Heart right ventricle (tissue), 16 donors: Measurements from ENCODE around the gene XAGE3. TPM values are rescaled to one million over a fixed set of nuclear protein-coding genes. Genes with fewer than 3 reads are reported as not detected.
"Not testable (repeated sequence)": the region's sequence is repeated elsewhere in the genome, so short reads cannot be mapped to it uniquely, and the experiment has no call there.

ENCODE experiments used
- ATAC-seq, 8 donors: fragments of 200-7000 bp; cut with Tn5 transposase; one replicate each; pipeline ENCODE4 v1.9.1; 2020; ENCODE audit warnings: mild to moderate bottlenecking in 8 of 8, moderate library complexity in 8 of 8, moderate number of reproducible peaks in 1 of 8
- DNase-seq, 2 donors: peaks; one replicate each; pipeline ENCODE4 v3.0.0-alpha.2; 2020
- H3K27ac ChIP-seq, 10 donors: fragments of 200-600 bp; sonication (generic) in 2 of 10; one replicate each; pipeline versions ENCODE4 v1.5.0 to v1.8.0; 2020 to 2022; ENCODE audit warnings: mild to moderate bottlenecking in 3 of 10
- H3K27me3 ChIP-seq, 7 donors: fragments of 200-600 bp; one replicate each; pipeline ENCODE4 v1.8.0; 2021 to 2022; ENCODE audit warnings: mild to moderate bottlenecking in 2 of 7
- H3K36me3 ChIP-seq, 9 donors: fragments of 200-600 bp; sonication (generic) in 1 of 9; one replicate each; pipeline versions ENCODE4 v1.5.0 to v1.8.0; 2020 to 2022; ENCODE audit warnings: mild to moderate bottlenecking in 2 of 9
- H3K4me1 ChIP-seq, 9 donors: fragments of 200-600 bp; sonication (generic) in 1 of 9; one replicate each; pipeline versions ENCODE4 v1.5.0 to v1.8.0; 2020 to 2022; ENCODE audit warnings: mild to moderate bottlenecking in 4 of 9
- H3K4me3 ChIP-seq, 10 donors: fragments of 200-600 bp; sonication (generic) in 2 of 10; one replicate each; pipeline versions ENCODE4 v1.5.0 to v1.8.0; 2020 to 2022; ENCODE audit warnings: mild to moderate bottlenecking in 7 of 10, moderate library complexity in 2 of 10
- H3K9me3 ChIP-seq, 11 donors: fragments of 200-600 bp in 10 of 11; sonication (generic) in 2 of 11; one replicate each; pipeline versions ENCODE4 v1.5.0 to v1.8.0; 2013 to 2022; ENCODE audit warnings: mild to moderate bottlenecking in 2 of 11, control low read depth in 1 of 11, moderate library complexity in 1 of 11
- CTCF ChIP-seq, 9 donors: fragments of 200-600 bp; sonication (generic) in 2 of 9; IDR thresholded peaks; one replicate each; pipeline versions ENCODE4 v1.5.0 to v1.8.0; 2021 to 2022; ENCODE audit warnings: antibody characterized with exemption in 9 of 9, mild to moderate bottlenecking in 5 of 9, moderate library complexity in 1 of 9
- WGBS, 2 donors: extraction: QIAGEN DNeasy Blood & Tissue Kit; methylation state at CpG; one replicate each; pipeline ENCODE4 v1.1.7; 2013; ENCODE audit warnings: inconsistent platforms in 1 of 2; 5-methylcytosine and 5-hydroxymethylcytosine counted together
- intact Hi-C, 10 donors: fragments of 100-400 bp; cut with DNase I; formaldehyde crosslinking; loops; one replicate each; pipeline versions ENCODE4 v1.11.1 to v1.14.2; 2022
- polyA plus RNA-seq, 2 donors: library from polyadenylated mRNA; stranded (reverse); fragments of 200-250 nt; gene quantifications; one replicate each; pipeline ENCODE4 v1.2.3, GENCODE V29; 2013
- total RNA-seq, 10 donors: library from RNA; stranded (reverse); fragmentation: NEBNext Ultra II Directional in 3 of 10; extraction: Animal tissue kit (Norgen Biotek cat#: 25700) in 3 of 10; gene quantifications; one replicate each; pipeline versions ENCODE4 v1.2.1 to v1.2.4, GENCODE V29; 2021 to 2023
- donor health status: Arrhythmogenic right ventricular cardiomyopathy.
- donor health status: ischemic (EF 13 %, LVEDD 7.1; RV severe dilation, severe dysfunction).
- donor health status: healthy with polysubstance abuse.
- donor health status: DM: no; HTN: yes; CAD: no.
- donor health status: DM: no; HTN: no; CAD: no.
- donor health status: ischemic (EF 25% LVEDD 6.9; RV normal size, moderate dysfunction).
- donor health status: ischemic (EF 25% LVEDD 5.7; RV mildly dilated, moderate dysfunction).
- donor health status: healthy.
- donor health status: DM: yes; HTN: yes; CAD: no.
- donor health status: Ischemic cardiomyopathy.
- donor health status: ischemic (EF 35%, LVEDD 5.7; RV mildly dilated, moderate dysfunction).
- donor health status: nonischemic (EF 11% LVEDD 7.7; RV severe dilation, severe dysfunction).
- donor health status: DM: yes; HTN: yes; CAD: no.
- donor health status: PGD.
- donor health status: ischemic (EF 29% LVEDD 5.4; RV normal size, mild dysfunction).
- donor health status: nonischemic (EF 23%, LVEDD 6.1; RV moderate dilation, normal function).

The XAGE3 gene
- total and polyA plus RNA-seq, 12 donors, result not detected

GRCh38 chrX:52888090-52888489 is 20.2 kb upstream of the XAGE3 start:
- H3K4me3 ChIP-seq, H3K27ac ChIP-seq, H3K9me3 ChIP-seq, H3K27me3 ChIP-seq, H3K4me1 ChIP-seq, DNase-seq, H3K36me3 ChIP-seq, intact Hi-C loops: not testable (repeated sequence)
- WGBS, 2 donors, result no CpG with 5 or more reads among the region's 9 CpGs
- peak in 5 of 8 donors; percentile 45 to 72 (median 55) for ATAC-seq

GRCh38 chrX:52887459-52887858 is 19.6 kb upstream of the XAGE3 start:
- H3K27me3 ChIP-seq, H3K36me3 ChIP-seq, DNase-seq, H3K9me3 ChIP-seq, intact Hi-C loops, H3K27ac ChIP-seq, H3K4me1 ChIP-seq, H3K4me3 ChIP-seq: not testable (repeated sequence)
- peak in 1 of 8 donors; percentile 23 for ATAC-seq
- no CpG with 5 or more reads among the region's 10 CpGs for WGBS, 2 donors

GRCh38 chrX:52876386-52876785 is 8.5 kb upstream of the XAGE3 start:
- H3K27ac ChIP-seq, DNase-seq, H3K4me1 ChIP-seq, ATAC-seq, H3K36me3 ChIP-seq, H3K4me3 ChIP-seq, intact Hi-C loops, H3K9me3 ChIP-seq: not testable (repeated sequence)
- peaks cover 0 to 42% (median 0%) of the 10 kb centered on the region in 7 donors for H3K27me3 ChIP-seq
- 50 to 70% methylated on average over 6 of the region's 6 CpGs for WGBS, 2 donors

GRCh38 chrX:52875436-52875835 is 7.6 kb upstream of the XAGE3 start:
- ATAC-seq, H3K4me3 ChIP-seq, H3K27ac ChIP-seq, H3K4me1 ChIP-seq, intact Hi-C loops, H3K9me3 ChIP-seq, H3K36me3 ChIP-seq, DNase-seq: not testable (repeated sequence)
- peaks cover 0 to 49% (median 0%) of the 10 kb centered on the region in 7 donors for H3K27me3 ChIP-seq
- 90 to 93% methylated on average over 4 to 9 of the region's 10 CpGs for WGBS, 2 donors

- Histone ChIP-seq H3K36me3 (no peaks in the 10 kb centered on the region), H3K27ac (no peak overlapping the region), H3K4me3 (no peak overlapping the region), H3K27me3 (peaks cover 0 to 57% (median 0%) of the 10 kb centered on the region in 7 donors), H3K4me1 (no peaks in the 10 kb centered on the region), H3K9me3 (no peaks in the 10 kb centered on the region)
- intact Hi-C loops, result no loop called here
- no peak for TF ChIP-seq CTCF (IDR thresholded peaks at IDR 0.05)
- ATAC-seq, result no peak
- DNase-seq, result no peak
- WGBS, 2 donors, result 29 to 36% methylated on average over 5 of the region's 5 CpGs
Observed at GRCh38 chrX:52874661-52875060, 6.8 kb upstream of the XAGE3 start.

GRCh38 chrX:52873825-52874224 is 5.9 kb upstream of the XAGE3 start:
- H3K36me3 ChIP-seq, H3K27ac ChIP-seq, H3K4me1 ChIP-seq, H3K4me3 ChIP-seq, intact Hi-C loops, DNase-seq, ATAC-seq, H3K9me3 ChIP-seq: not testable (repeated sequence)
- H3K27me3 ChIP-seq, result peaks cover 0 to 62% (median 0%) of the 10 kb centered on the region in 7 donors

- peaks cover 0 to 69% (median 0%) of the 10 kb centered on the region in 7 donors for H3K27me3 ChIP-seq
- DNase-seq (no peak), ATAC-seq (no peak)
- no peaks in the 10 kb centered on the region for H3K36me3 ChIP-seq
- no peak for TF ChIP-seq CTCF (IDR thresholded peaks at IDR 0.05)
- H3K27ac ChIP-seq, result no peak overlapping the region
- no peaks in the 10 kb centered on the region for H3K9me3 ChIP-seq
- intact Hi-C loops, result no loop called here
- no peaks in the 10 kb centered on the region for H3K4me1 ChIP-seq
- no peak overlapping the region for H3K4me3 ChIP-seq
- 57 to 71% methylated on average over 1 of the region's 1 CpG for WGBS, 2 donors
Observed at GRCh38 chrX:52870046-52870445, 2.2 kb upstream of the XAGE3 start.
